Lung (tissue), 13 donors: Measurements from ENCODE around the gene ZNF790. TPM values are rescaled to one million over a fixed set of nuclear protein-coding genes. Genes with fewer than 3 reads are reported as not detected.

Experiments
- ATAC-seq: fragments of 200-7000 bp; cut with Tn5 transposase; one replicate; pipeline ENCODE4 v1.9.1; 2020; ENCODE audit warnings: moderate number of reproducible peaks; ENCODE audit not compliant: insufficient read depth, low FRiP score
- DNase-seq, 3 donors: peaks; one replicate each; pipeline ENCODE4 v3.0.0-alpha.2; 2013 to 2017
- H3K27ac ChIP-seq, 2 donors: one replicate each; pipeline ENCODE4 v1.5.1; 2013; ENCODE audit warnings: mild to moderate bottlenecking in 2 of 2, moderate library complexity in 2 of 2, control low read depth in 1 of 2, inconsistent platforms in 1 of 2, low read depth in 1 of 2, low read length in 1 of 2
- H3K27me3 ChIP-seq, 3 donors: one replicate each; pipeline ENCODE4 v1.5.1; 2013; ENCODE audit warnings: low read length in 2 of 3; ENCODE audit not compliant: control insufficient read depth in 3 of 3, insufficient read depth in 3 of 3
- H3K36me3 ChIP-seq, 4 donors: one replicate each; pipeline ENCODE4 v1.5.1; 2013; ENCODE audit warnings: low read length in 4 of 4, mild to moderate bottlenecking in 1 of 4, moderate library complexity in 1 of 4; ENCODE audit not compliant: control insufficient read depth in 4 of 4, insufficient read depth in 4 of 4
- H3K4me1 ChIP-seq, 5 donors: one replicate each; pipeline ENCODE4 v1.5.1; 2013; ENCODE audit warnings: low read length in 5 of 5, mild to moderate bottlenecking in 2 of 5, moderate library complexity in 1 of 5; ENCODE audit not compliant: control insufficient read depth in 5 of 5, insufficient read depth in 5 of 5
- H3K4me3 ChIP-seq: one replicate; pipeline ENCODE4 v1.5.1; 2013; ENCODE audit warnings: mild to moderate bottlenecking, control low read depth, moderate library complexity
- H3K9ac ChIP-seq, 2 donors: one replicate each; pipeline ENCODE4 v1.5.1; 2013; ENCODE audit warnings: low read length in 2 of 2, control low read depth in 1 of 2; ENCODE audit not compliant: insufficient read depth in 1 of 2
- H3K9me3 ChIP-seq, 4 donors: one replicate each; pipeline ENCODE4 v1.5.1; 2013; ENCODE audit warnings: low read length in 3 of 4, mild to moderate bottlenecking in 1 of 4, moderate library complexity in 1 of 4; ENCODE audit not compliant: control insufficient read depth in 4 of 4, insufficient read depth in 3 of 4
- WGBS, 2 donors: extraction: QIAGEN DNeasy Blood & Tissue Kit; methylation state at CpG; one replicate each; pipeline ENCODE4 v1.1.7; 2013; 5-methylcytosine and 5-hydroxymethylcytosine counted together
- polyA plus RNA-seq, 2 donors: library from polyadenylated mRNA; stranded (reverse); fragments of 200-250 nt; gene quantifications; one replicate each; pipeline ENCODE4 v1.2.1, GENCODE V29; 2013
- small RNA-seq: library from RNA; depleted of rRNA; stranded (forward); fragments of <200 nt; gene quantifications from one replicate; pipeline ENCODE3, GENCODE V24; 2014; ENCODE audit warnings: low replicate concordance
- total RNA-seq, 2 donors: library from RNA; depleted of rRNA in 1 of 2; stranded (reverse); fragments of >200 nt in 1 of 2; gene quantifications; one replicate each; pipeline ENCODE4 v1.2.1, GENCODE V29; 2014 to 2021
- TF ChIP-seq, protein P1 (sequence below): IDR thresholded peaks from 2 replicates; pipeline ENCODE4 v1.5.1; 2012; ENCODE audit warnings: mild to moderate bottlenecking; ENCODE audit errors: control extremely low read depth, extremely low read depth
- donor health status: control.
- donor health status: control.
- donor health status: Bipolar disorder and iron deficiency.
- donor health status: healthy.
- donor health status: DM: yes; HTN: yes; CAD: no.

The ZNF790 gene
- total and polyA plus RNA-seq, 4 donors = 2.0 to 10.7 (median 4.2) TPM

DNA sequence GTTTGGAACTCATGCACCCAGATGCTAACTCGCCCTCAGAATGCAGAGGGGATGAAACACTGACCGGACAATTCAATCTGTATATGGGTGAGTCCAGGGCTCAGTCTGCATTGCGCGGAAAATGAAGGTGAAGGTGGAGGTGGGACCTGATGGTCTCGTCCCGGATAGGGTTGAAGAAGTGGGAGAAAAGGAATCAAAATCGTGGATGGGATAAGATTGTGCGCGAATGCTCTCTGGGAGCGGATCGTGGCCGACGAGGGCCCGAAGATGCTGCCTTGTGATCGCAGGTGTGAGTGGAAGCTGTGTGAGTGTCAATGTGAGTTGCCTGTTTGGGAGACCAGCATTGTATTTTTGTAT is 65.0 kb downstream of the ZNF790 start:
- H3K9ac ChIP-seq = peak overlapping the region; percentile 52 to 95
- H3K9me3 ChIP-seq = peaks cover 0 to 40% (median 5%) of the 10 kb centered on the region in 4 donors
- DNase-seq (no peak), ATAC-seq (no peak)
- H3K4me1 ChIP-seq = peaks cover 0 to 18% (median 7%) of the 10 kb centered on the region in 5 donors
- TF ChIP-seq, protein P1, sequence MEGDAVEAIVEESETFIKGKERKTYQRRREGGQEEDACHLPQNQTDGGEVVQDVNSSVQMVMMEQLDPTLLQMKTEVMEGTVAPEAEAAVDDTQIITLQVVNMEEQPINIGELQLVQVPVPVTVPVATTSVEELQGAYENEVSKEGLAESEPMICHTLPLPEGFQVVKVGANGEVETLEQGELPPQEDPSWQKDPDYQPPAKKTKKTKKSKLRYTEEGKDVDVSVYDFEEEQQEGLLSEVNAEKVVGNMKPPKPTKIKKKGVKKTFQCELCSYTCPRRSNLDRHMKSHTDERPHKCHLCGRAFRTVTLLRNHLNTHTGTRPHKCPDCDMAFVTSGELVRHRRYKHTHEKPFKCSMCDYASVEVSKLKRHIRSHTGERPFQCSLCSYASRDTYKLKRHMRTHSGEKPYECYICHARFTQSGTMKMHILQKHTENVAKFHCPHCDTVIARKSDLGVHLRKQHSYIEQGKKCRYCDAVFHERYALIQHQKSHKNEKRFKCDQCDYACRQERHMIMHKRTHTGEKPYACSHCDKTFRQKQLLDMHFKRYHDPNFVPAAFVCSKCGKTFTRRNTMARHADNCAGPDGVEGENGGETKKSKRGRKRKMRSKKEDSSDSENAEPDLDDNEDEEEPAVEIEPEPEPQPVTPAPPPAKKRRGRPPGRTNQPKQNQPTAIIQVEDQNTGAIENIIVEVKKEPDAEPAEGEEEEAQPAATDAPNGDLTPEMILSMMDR = no peak
- no peaks in the 10 kb centered on the region for H3K27me3 ChIP-seq
- H3K36me3 ChIP-seq = peaks cover 0 to 13% (median 2%) of the 10 kb centered on the region in 4 donors
- peak overlapping the region in 1 of 2 donors; percentile 30 for H3K27ac ChIP-seq
- peak overlapping the region; percentile 3 for H3K4me3 ChIP-seq
- WGBS, 2 donors = 3 to 4% methylated on average over 15 of the region's 15 CpGs

DNA sequence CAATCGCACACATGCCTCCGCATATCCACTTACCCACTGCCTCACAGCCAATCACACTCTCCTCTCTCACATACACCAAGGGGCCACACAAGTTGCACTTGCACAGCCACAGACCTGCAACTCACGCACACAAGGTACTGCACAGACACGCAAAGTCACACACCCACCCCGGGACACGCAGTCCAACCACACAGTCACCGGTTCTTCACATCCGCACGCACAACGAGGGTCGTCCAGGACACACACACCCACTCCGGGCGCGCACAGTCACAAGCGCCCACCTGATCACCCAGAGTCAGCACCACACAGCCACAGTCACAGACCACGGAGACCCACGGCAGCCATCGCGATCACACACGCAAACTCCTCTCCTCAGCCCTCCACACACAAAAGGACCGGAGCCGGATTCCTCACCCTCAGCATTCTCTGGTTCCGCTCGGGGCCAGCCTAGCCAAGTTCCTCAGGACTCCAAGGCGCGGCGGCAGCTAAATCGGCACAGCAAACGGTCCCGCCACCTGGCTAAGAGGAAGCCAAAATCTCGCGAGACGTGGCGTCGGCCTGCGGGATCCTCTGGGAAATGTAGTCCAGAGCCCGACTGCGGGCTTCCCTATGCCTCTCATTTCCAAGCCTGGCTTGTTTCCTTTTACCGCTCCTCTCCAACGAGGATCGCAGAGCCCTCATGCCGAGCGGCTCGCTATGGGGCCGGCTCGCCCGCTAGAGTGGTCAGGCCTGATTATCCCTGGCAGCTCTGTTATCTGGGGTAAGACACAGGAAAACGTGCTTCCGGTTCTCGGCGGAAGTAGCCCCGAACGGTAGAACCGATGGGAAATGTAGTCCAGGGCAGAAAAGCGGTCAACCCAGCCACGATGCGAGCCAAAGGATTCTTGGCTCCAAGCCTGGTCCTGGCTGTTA is 65.6 kb downstream of the ZNF790 start, which contains the start of gene ZNF850:
ZNF850 (minus strand) TSS at position 497 of the 912 bp plus-strand sequence. CDS start 10,201 bp downstream, outside the sequence.
- H3K36me3 ChIP-seq = peaks cover 0 to 13% (median 2%) of the 10 kb centered on the region in 4 donors
- peak within 1 kb of the TSS; percentile 66 for H3K4me3 ChIP-seq
- H3K27me3 ChIP-seq = no peaks in the 10 kb centered on the region
- WGBS, 2 donors = 0 to 1% methylated on average over 55 to 57 of the region's 57 CpGs
- ATAC-seq = peak; percentile 96
- DNase-seq = peak; percentile 95 to 98 (median 98)
- peaks cover 0 to 38% (median 7%) of the 10 kb centered on the region in 4 donors for H3K9me3 ChIP-seq
- TF ChIP-seq, protein P1 = no peak
- peak within 1 kb of the TSS; percentile 52 to 95 for H3K9ac ChIP-seq
- H3K4me1 ChIP-seq = peaks cover 0 to 18% (median 7%) of the 10 kb centered on the region in 5 donors
- H3K27ac ChIP-seq = peak within 1 kb of the TSS; percentile 85 to 93

DNA sequence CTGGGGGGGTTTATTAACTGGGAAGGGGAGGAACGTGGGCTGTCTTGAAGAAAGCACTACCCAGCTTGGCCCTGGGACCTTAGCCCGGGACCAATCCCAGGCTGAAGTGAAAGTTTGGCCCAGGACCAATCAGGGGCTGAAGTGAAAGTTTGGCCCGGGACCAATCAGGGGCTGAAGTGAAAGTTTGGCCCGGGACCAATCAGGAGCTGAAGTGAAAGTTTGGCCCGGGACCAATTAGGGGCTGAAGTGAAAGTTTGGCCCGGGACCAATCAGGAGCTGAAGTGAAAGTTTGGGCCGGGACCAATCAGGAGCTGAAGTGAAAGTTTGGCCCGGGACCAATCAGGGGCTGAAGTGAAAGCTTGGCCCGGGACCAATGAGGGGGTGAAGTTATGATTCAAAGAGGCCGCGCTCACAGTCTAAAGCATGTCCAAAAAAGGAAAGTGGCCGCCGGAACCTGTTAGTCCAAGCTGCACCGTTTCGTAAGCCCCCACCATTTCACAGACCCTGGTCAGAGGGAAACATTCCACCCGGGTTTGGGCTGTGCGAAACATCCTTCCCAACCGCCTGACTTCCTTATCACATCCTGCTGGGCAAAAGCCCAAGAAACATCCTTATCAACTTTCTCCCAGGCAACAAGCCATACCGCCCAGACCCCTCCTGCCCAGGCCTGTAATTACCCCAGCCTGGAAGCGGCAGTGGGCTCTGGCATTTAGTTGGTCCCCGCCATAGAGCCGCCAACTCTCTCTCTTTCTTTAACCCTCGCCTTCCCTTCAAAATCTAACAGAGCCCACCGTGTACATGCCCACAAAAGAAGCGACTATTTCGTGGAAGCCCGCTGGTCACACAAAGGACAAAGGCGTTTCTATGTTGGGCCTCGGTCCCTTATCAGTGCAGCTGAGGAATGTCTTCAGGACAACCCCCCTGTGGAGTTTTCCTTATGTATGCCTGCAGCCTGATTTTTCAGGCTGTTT is 66.6 kb downstream of the ZNF790 start:
- TF ChIP-seq, protein P1 = no peak
- peak; percentile 93 to 98 (median 97) for DNase-seq
- H3K4me3 ChIP-seq = peak overlapping the region; percentile 66
- no peak for ATAC-seq
- H3K36me3 ChIP-seq = peaks cover 0 to 13% (median 2%) of the 10 kb centered on the region in 4 donors
- H3K4me1 ChIP-seq = peaks cover 0 to 18% (median 7%) of the 10 kb centered on the region in 5 donors
- peaks cover 0 to 40% (median 7%) of the 10 kb centered on the region in 4 donors for H3K9me3 ChIP-seq
- peak overlapping the region; percentile 95 to 97 for H3K9ac ChIP-seq
- H3K27ac ChIP-seq = peak overlapping the region; percentile 85 to 93
- no peaks in the 10 kb centered on the region for H3K27me3 ChIP-seq
- 3% methylated on average over 29 of the region's 29 CpGs for WGBS, 2 donors

Small RNAs within 50 kb of the gene (small RNA-seq; reads per million reads assigned to genes)
- gene RF00019 = not detected

Other genes starting within 250 kb of the ZNF790 start
- gene ZNF382, start 233.1 kb downstream of the ZNF790 start, total RNA-seq = 10 to 100 TPM in 1 of 2 donors, 1 to 10 TPM in 1; 6.7 to 16.9 TPM
- 1 to 10 TPM in 1 of 2 donors, under 1 TPM in 1; 0.93 to 1.2 TPM for gene ZNF382, start 233.1 kb downstream of the ZNF790 start, polyA plus RNA-seq
- gene ZNF461, start 171.6 kb downstream of the ZNF790 start, total RNA-seq = 10 to 100 TPM in 1 of 2 donors, 1 to 10 TPM in 1; 8.7 to 15.3 TPM
- 1 to 10 TPM; 2.0 to 3.8 TPM for gene ZNF461, start 171.6 kb downstream of the ZNF790 start, polyA plus RNA-seq
- gene ZNF567, start 150.8 kb downstream of the ZNF790 start, total RNA-seq = 10 to 100 TPM in 1 of 2 donors, 1 to 10 TPM in 1; 3.9 to 12.3 TPM
- gene ZNF567, start 150.8 kb downstream of the ZNF790 start, polyA plus RNA-seq = 1 to 10 TPM; 2.3 to 2.4 TPM
- gene ZNF850, start 65.6 kb downstream of the ZNF790 start, total RNA-seq = 1 to 10 TPM; 3.1 to 4.9 TPM
- under 1 TPM; 0.31 to 0.38 TPM for gene ZNF850, start 65.6 kb downstream of the ZNF790 start, polyA plus RNA-seq
- 10 to 100 TPM in 1 of 2 donors, 1 to 10 TPM in 1; 3.8 to 22.5 TPM for gene ZNF345, start 12.5 kb upstream of the ZNF790 start, total RNA-seq
- gene ZNF345, start 12.5 kb upstream of the ZNF790 start, polyA plus RNA-seq = 1 to 10 TPM; 1.8 to 3.2 TPM
- 1 to 10 TPM; 2.3 to 4.2 TPM for gene ZNF829, start 77.9 kb upstream of the ZNF790 start, total RNA-seq
- gene ZNF829, start 77.9 kb upstream of the ZNF790 start, polyA plus RNA-seq = under 1 TPM; 0.65 to 0.81 TPM
- gene ZNF568, start 77.9 kb upstream of the ZNF790 start, total RNA-seq = 10 to 100 TPM in 1 of 2 donors, 1 to 10 TPM in 1; 9.0 to 25.3 TPM
- gene ZNF568, start 77.9 kb upstream of the ZNF790 start, polyA plus RNA-seq = 1 to 10 TPM; 2.5 to 3.2 TPM
- 10 to 100 TPM in 1 of 2 donors, 1 to 10 TPM in 1; 8.0 to 11.2 TPM for gene ZNF420, start 240.0 kb upstream of the ZNF790 start, total RNA-seq
- gene ZNF420, start 240.0 kb upstream of the ZNF790 start, polyA plus RNA-seq = 1 to 10 TPM; 2.4 to 3.2 TPM